Lower lobe of right lung (tissue), 2 donors: ENCODE data around the gene CACNA1C. TPM values are rescaled to one million over a fixed set of nuclear protein-coding genes. Genes with fewer than 3 reads are reported as not detected.

Experiments
- ATAC-seq, 2 donors: fragments of 200-7000 bp; cut with Tn5 transposase; one replicate each; pipeline ENCODE4 v1.9.1; 2020 to 2022; ENCODE audit warnings: mild to moderate bottlenecking in 2 of 2, moderate library complexity in 2 of 2
- DNase-seq: peaks from one replicate; pipeline ENCODE4 v3.0.0-alpha.2; 2020
- H3K27ac ChIP-seq: fragments of 200-600 bp; one replicate; pipeline ENCODE4 v1.8.0; 2022
- H3K27me3 ChIP-seq: fragments of 200-600 bp; one replicate; pipeline ENCODE4 v1.8.0; 2022; ENCODE audit warnings: low read depth
- H3K36me3 ChIP-seq: fragments of 200-600 bp; one replicate; pipeline ENCODE4 v1.8.0; 2022; ENCODE audit warnings: mild to moderate bottlenecking
- H3K4me1 ChIP-seq: fragments of 200-600 bp; one replicate; pipeline ENCODE4 v1.8.0; 2022
- H3K4me3 ChIP-seq: fragments of 200-600 bp; one replicate; pipeline ENCODE4 v1.8.0; 2022; ENCODE audit warnings: mild to moderate bottlenecking
- H3K9me3 ChIP-seq: fragments of 200-600 bp; one replicate; pipeline ENCODE4 v1.8.0; 2022
- intact Hi-C: fragments of 100-400 bp; cut with DNase I; formaldehyde crosslinking; loops from one replicate; pipeline ENCODE4 v1.11.0; 2022
- total RNA-seq: library from RNA; stranded (reverse); fragmentation: NEBNext Ultra II Directional; extraction: Animal tissue kit (Norgen Biotek cat#: 25700); gene quantifications from one replicate; pipeline ENCODE4 v1.2.1, GENCODE V29; 2021
- TF ChIP-seq, protein P1 (sequence below): fragments of 200-600 bp; IDR thresholded peaks from one replicate; pipeline ENCODE4 v1.8.0; 2022; ENCODE audit warnings: antibody characterized with exemption, mild to moderate bottlenecking
- donor health status: DM: no; HTN: yes; CAD: no; lungs with severe emphysema.

Gene CACNA1C
- total RNA-seq, 1 donor from 2014 or later = 8.4 TPM

DNA sequence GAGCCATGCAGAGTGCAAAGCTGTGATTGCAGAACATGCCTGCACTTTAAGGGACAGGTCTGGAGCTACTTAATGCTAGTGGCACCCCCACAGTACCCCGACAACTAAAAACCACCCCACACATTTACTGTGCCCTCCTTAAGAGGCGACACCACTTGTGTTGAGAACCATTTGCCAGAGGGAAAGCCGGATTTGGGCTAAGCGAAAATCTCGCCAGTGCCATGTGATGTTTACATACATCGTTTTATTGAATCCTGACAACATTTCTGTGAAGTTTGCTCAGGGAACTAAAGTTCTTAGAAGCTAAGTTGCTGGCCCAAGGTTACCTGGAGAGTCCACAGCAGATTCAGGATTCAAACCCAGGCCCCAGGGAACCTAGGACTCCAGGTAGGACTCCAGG, 623.0 kb downstream of the CACNA1C start:
- Histone ChIP-seq H3K9me3 (no peaks in the 10 kb centered on the region), H3K27me3 (no peaks in the 10 kb centered on the region), H3K27ac (no peak overlapping the region), H3K4me1 (no peaks in the 10 kb centered on the region), H3K4me3 (no peak overlapping the region), H3K36me3 (peaks cover 5% of the 10 kb centered on the region)
- no peak for ATAC-seq
- no peak for DNase-seq
- intact Hi-C loops = no loop called here
- TF ChIP-seq, protein P1, sequence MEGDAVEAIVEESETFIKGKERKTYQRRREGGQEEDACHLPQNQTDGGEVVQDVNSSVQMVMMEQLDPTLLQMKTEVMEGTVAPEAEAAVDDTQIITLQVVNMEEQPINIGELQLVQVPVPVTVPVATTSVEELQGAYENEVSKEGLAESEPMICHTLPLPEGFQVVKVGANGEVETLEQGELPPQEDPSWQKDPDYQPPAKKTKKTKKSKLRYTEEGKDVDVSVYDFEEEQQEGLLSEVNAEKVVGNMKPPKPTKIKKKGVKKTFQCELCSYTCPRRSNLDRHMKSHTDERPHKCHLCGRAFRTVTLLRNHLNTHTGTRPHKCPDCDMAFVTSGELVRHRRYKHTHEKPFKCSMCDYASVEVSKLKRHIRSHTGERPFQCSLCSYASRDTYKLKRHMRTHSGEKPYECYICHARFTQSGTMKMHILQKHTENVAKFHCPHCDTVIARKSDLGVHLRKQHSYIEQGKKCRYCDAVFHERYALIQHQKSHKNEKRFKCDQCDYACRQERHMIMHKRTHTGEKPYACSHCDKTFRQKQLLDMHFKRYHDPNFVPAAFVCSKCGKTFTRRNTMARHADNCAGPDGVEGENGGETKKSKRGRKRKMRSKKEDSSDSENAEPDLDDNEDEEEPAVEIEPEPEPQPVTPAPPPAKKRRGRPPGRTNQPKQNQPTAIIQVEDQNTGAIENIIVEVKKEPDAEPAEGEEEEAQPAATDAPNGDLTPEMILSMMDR = no peak

DNA sequence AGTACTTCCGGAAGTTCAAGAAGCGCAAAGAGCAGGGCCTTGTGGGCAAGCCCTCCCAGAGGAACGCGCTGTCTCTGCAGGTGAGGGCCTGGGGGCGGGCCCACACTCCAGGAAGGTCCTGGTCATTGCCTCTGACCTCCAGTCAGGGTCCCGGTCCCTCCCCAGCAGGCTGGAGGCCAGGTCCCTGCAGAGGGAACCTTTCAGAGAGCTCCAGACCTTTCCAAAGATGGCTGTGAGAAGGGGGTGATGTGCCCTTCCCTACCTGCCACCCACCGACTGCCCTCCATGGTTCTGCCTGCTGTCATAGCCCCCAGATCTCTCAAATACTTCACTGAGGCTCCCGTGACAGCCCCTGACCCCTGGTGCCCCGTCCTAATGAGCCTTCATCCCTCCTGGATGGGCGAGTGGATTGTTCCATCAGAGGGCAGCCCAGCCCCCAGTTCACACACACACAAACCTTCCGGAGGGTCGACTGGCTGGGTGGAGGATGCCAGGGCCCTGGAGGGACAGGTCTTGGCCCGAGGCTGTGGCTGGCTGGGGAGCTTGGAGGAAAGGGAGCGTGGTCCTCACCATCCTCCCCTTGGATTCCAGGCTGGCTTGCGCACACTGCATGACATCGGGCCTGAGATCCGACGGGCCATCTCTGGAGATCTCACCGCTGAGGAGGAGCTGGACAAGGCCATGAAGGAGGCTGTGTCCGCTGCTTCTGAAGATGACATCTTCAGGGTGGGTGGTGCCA, 624.5 kb downstream of the CACNA1C start:
- DNase-seq (no peak), ATAC-seq (no peak)
- TF ChIP-seq, protein P1 = no peak
- Histone ChIP-seq H3K27ac (no peak overlapping the region), H3K4me1 (no peaks in the 10 kb centered on the region), H3K27me3 (no peaks in the 10 kb centered on the region), H3K9me3 (no peaks in the 10 kb centered on the region), H3K4me3 (no peak overlapping the region), H3K36me3 (peaks cover 5% of the 10 kb centered on the region)
- intact Hi-C loops = no loop called here

DNA sequence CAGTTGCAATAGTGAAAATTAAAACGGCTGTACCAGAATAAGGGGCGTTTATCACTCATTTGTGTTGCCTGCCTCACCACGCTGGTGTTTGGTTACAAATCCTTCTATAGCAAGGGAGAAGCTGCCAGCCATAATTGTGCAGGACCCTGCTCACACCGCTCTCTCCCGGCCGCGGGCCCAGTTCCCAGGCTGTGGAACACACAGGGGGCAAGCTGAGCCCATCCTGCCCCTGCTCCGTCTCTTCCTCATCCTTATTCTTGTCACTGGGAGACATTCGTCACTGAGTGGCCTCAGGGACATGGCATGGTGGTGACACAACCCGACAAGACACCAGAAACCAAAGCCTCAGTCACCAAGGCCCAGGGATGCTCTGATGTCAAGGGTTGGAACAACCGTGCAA, 625.6 kb downstream of the CACNA1C start:
- no peak for ATAC-seq
- Histone ChIP-seq H3K9me3 (no peaks in the 10 kb centered on the region), H3K36me3 (peaks cover 7% of the 10 kb centered on the region), H3K27ac (no peak overlapping the region), H3K4me1 (no peaks in the 10 kb centered on the region), H3K4me3 (no peak overlapping the region), H3K27me3 (no peaks in the 10 kb centered on the region)
- TF ChIP-seq, protein P1 = no peak
- intact Hi-C loops = no loop called here
- DNase-seq = no peak

DNA sequence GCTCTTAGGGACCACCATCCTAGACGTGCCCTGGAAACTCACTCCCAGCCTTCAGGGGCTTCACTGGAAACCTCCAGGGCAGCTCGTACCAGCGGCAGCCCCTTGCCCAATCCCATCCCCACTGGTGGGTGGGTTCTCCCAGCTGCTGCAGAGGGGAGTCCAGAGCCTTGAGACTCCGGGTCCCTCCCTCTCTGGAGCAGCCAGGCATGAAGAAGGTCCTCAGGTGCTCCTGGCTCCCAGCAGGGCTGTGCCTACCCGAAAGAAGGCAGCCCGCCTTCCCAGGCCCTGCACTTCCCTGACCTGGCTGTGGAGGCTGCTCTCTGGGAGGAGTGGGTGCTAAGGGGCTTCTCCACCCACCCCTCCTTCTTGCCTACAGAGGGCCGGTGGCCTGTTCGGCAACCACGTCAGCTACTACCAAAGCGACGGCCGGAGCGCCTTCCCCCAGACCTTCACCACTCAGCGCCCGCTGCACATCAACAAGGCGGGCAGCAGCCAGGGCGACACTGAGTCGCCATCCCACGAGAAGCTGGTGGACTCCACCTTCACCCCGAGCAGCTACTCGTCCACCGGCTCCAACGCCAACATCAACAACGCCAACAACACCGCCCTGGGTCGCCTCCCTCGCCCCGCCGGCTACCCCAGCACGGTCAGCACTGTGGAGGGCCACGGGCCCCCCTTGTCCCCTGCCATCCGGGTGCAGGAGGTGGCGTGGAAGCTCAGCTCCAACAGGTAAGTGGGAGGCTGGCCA, 626.5 kb downstream of the CACNA1C start:
- TF ChIP-seq, protein P1 = no peak
- Histone ChIP-seq H3K4me3 (no peak overlapping the region), H3K9me3 (no peaks in the 10 kb centered on the region), H3K27me3 (no peaks in the 10 kb centered on the region), H3K36me3 (peaks cover 8% of the 10 kb centered on the region), H3K27ac (no peak overlapping the region), H3K4me1 (no peaks in the 10 kb centered on the region)
- intact Hi-C loops = no loop called here
- ATAC-seq = no peak
- no peak for DNase-seq

DNA sequence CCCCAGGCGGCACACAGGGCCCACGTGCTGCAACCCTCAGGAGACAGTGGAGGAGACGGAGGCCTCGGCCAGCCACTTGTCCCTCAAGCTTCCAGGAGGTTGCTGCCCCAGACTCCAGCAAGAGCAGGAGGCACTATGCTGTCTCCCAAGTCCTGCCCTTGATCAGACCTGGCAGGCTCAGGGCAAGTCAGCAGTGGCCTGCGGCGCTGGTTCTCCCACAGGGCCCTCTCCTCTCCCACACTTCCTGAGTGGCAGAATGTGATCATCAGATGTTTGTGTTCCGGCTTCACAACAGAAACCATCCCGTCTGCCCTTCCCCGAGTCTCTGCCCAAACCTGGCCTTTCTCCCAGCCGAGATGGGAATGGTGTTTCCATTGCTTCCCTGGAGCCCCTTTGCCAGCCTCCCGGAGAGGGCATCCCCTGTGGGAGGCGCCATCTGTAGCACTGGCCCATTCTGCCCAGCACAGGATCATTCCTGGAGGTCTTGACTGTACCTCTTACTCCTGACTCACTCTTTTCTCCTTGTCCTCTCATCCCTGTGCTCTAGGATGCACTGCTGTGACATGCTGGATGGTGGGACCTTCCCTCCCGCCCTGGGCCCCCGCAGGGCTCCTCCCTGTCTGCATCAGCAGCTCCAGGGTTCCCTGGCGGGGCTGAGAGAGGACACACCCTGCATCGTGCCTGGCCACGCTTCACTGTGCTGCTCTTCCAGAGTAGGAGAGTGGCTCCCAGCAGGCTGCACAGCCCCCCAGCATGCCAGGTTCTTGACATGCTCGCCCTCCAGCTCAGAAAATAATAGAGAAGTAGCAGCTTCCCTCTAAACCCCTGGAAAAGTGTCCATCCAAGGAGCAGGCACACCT, 627.3 kb downstream of the CACNA1C start:
- Histone ChIP-seq H3K4me1 (no peaks in the 10 kb centered on the region), H3K27me3 (no peaks in the 10 kb centered on the region), H3K4me3 (no peak overlapping the region), H3K9me3 (no peaks in the 10 kb centered on the region), H3K27ac (no peak overlapping the region), H3K36me3 (peaks cover 8% of the 10 kb centered on the region)
- intact Hi-C loops = no loop called here
- no peak for ATAC-seq
- no peak for DNase-seq
- TF ChIP-seq, protein P1 = no peak
